ENCODE data around the gene PIAS4.
A peak's percentile ranks its signal among the peaks of the same experiment; 100 is the strongest.

The PIAS4 gene

GRCh38 chr19:4042731-4043082, 35.2 kb downstream of the PIAS4 start:
- DNase-seq (ENCODE audit: low spot score), result no peak

DNA sequence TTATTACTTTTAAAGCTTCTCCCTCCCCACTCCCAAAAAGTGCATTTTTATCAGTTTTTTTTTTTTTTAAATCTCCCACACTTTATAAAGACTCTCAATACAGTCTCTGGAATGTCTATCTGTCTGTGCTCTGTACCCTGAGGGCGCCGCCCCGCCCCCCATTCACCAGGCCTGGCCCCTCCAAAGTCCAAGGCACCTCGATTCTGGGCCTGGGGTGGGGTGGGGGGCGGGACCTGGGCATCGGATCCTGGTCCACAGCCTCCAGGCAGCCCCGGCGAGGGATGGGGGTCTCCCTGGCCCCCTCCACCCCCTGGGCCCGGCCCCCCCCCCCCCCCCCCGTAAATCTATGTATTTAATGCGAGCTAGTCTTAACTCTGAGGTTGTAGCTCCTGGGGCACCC, 35.9 kb downstream of the PIAS4 start:
- DNase-seq (ENCODE audit: low spot score), result no peak

- no peak for DNase-seq (ENCODE audit: low spot score)
These were observed 36.6 kb downstream of the PIAS4 start for GRCh38 chr19:4043966-4044715.

GRCh38 chr19:4044990-4045465, 37.5 kb downstream of the PIAS4 start:
- DNase-seq (ENCODE audit: low spot score), result no peak

GRCh38 chr19:4045597-4046361, 38.2 kb downstream of the PIAS4 start:
- no peak for DNase-seq (ENCODE audit: low spot score)

GRCh38 chr19:4046362-4046691, 38.8 kb downstream of the PIAS4 start:
- DNase-seq (ENCODE audit: low spot score), result no peak

DNA sequence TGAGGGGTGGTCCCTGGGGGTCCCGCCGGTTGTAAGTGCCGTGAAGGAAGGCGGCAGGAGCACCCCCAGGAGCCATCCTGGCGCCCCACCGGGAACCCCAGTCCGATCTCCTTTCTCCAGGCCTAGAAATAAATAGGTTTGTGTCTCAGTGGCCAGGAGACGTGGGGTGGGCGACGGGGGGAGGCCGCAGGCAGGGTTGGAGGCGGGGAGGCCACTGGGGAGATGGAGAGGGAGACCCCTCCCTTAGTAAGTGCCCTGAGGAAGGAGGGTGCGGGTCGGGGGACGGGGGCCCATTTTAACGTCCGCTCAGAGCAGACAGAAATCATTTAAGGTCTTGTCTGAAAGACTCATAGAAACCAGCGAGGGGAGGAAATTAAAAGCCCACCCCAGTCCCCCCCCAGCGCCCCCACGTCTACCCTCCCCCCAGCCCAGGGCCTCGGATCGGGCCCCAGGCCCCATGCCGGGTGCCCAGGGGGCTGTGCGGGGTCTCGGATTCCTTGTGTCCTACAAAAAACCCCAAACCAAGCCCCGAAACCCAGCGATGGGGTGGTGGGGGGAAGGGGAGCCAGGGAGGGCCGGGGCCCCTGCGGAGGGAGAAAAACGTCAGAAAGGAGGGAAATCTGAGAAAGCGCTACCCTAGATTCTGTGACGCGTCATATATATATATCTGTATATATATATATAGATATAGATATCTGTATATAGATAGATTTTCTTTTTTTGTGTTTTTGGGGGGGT, 39.6 kb downstream of the PIAS4 start:
- no peak for DNase-seq (ENCODE audit: low spot score)

- no peak for DNase-seq (ENCODE audit: low spot score)
These were observed 41.9 kb downstream of the PIAS4 start for GRCh38 chr19:4049432-4049831.

DNA sequence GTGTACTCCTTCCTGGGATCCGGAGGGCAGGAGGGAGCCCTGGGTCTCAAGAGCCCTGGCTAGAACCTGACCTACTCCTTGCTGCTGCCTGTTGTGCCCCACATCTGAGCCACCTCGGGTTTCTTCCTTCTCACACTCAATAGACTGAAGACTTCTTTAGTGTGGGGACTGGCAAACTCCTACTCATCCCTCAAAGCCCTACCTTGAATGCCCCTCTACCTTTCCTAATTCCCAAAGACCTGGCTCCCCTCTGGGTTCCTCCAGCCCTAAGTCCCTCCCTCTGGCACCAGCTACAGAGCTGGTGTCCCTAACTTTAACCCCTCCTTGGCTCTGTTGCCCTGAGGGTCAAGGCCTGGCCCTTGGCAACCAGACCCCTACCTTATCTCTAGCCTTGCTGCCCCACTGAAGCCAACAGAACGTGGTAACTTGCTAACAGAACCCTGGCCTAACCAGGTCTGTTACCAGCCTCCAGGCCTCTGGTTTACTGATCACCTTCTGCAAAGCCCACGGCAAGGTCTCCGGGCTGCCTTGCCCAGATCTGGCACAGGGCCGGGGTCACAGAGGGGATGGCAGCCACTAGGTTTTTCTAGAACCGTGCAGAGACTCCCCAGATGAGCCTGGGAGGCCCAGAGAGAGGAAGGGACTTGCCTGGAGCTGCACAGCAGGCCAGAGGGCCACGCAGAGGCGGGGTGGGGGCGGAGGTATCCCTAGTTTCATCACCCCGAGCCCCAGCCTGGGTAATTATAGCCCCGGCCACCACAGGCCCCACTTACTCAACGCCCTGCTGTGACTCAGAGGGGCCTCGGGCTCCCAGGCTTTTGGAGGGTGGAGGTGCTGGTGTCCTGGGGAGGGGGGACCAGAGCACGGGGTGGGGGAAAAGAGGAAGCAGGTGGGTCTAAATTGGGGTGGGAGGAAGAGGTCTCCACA, 43.9 kb downstream of the PIAS4 start:
- peak; percentile 78 for DNase-seq (ENCODE audit: low spot score)

- DNase-seq (ENCODE audit: low spot score), result no peak
These were observed 44.8 kb downstream of the PIAS4 start for GRCh38 chr19:4052114-4052992.

GRCh38 chr19:4052993-4053422, 45.5 kb downstream of the PIAS4 start:
- DNase-seq (ENCODE audit: low spot score), result no peak

GRCh38 chr19:4053423-4054324, 46.1 kb downstream of the PIAS4 start:
- no peak for DNase-seq (ENCODE audit: low spot score)

DNA sequence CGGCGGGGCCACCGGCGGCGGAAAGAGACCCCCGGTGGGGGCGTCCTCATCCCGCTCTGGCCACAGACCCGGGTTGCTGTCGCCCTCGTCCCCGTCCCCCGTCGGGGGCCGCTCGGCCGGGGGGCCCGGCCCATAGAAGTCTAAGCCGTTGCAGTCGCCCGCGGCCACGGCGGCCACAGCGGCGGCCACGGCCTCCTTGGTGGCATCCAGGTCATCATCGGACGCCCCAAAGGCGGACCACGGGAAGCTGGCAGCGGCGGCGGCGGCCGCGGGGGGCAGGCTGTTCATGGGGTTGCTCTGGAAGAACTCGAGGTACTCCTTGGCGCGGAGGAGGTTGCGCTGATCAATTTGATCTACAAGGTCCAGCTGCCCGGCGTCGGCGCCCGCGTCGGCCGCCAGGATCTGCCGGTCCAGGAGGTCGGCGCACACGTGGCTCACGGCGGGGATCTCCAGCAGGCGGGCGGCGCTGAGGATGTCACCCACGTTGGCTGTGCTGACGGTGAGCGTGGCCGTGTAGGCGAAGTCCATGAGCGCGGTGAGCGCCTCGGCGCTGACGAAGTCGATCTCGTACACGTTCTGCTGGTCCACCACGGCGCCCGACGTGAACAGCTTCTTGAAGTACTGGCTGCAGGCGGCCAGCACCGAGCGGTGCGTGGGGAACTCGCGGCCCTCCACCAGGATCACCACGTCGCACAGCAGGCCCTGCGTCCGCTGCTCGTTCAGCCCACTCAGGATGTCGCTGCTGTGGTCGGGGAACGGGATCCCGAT, 47.1 kb downstream of the PIAS4 start:
- DNase-seq (ENCODE audit: low spot score), result no peak

DNA sequence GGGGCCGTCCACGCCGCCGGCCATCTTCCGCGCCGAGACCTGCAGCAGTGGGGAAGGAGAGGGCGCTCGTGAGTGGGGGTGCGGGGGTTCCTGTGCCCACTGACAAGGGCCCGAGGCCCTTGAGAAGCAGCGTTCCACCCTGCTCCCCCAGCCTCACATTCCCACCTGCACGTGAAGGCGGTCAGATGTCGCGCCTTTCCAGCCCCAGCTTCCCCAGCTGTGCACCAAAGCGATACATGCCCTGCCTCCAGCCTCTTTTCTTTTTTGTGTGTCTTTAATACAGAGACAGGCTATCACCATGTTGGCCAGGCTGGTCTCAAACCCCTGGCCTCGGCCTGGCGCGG, 47.6 kb downstream of the PIAS4 start:
- DNase-seq (ENCODE audit: low spot score), result no peak

DNA sequence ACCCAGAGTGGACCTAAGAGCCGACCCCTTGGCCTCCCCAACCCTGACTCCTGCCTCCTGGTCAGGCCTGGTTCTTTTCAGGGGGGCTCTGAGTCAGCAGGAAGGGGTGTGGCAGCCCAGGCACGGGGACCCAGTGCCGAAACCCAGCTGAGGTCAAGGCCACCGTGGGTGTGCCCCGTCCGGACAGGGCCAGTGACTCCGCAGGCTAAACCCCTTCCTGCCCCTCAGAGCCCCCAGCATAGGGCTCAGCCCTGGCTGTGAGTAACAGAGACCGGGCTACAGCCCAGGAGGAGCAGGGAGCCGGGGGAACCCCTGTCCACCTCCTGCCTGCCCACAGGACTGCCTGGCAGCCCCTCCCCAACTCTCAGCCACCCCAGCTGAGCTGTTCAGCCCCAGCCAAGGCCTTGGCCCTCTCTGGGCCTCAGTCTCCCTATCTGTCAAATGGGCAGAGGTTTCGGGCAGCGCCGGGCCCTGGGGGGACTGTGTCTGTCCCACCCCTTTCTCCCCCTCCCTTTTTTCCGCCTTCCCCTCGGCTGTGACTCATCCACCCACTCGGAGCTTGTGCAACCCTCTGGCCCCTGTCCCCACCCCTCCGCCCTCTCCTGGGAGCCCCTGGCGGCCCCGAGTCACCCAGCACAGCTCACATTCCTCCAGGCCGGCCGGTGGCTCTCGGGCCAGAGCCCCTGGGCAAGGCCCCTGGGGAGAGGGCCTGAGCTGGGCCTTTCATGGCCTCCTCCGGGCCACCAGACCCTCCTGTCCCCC, 50.6 kb downstream of the PIAS4 start:
- peak; percentile 97 for DNase-seq (ENCODE audit: low spot score)

DNA sequence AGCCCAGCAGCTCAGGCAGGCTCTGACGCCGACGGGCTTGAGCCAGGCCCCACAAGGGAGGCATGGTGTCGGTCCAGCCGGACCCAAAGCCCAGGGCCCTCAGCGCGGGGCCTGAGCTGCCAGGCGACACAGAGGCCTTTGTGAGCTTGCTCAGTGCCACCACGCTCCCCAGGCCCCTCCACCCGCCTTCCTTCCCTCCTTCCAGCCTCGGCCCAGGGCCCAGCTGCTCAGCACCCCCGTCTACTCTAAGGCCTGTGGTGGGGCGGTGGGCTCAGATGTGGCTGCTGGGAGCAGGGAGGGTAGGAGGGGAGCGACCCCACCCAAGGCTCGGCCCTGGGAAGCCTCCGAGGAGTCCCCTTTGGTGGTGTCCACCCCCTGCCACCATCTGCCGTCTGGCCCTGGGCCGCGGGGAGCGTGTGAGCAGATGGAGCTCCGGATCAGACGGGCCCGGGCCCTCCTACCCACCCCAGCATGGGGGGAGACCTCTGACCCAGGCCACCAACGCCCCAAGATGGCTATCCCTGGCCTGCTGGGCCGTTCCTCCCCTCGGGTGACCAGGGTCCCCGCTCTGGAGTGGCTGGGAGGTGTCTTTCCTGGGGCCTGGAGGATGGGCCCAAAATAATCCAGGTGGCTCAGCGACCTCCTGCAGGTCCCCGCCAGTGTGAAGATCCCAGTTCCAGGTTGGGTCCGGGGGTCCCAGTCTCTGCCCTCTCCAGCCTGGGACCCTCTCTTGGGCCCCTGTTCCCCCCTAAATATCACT, 51.3 kb downstream of the PIAS4 start:
- no peak for DNase-seq (ENCODE audit: low spot score)

DNA sequence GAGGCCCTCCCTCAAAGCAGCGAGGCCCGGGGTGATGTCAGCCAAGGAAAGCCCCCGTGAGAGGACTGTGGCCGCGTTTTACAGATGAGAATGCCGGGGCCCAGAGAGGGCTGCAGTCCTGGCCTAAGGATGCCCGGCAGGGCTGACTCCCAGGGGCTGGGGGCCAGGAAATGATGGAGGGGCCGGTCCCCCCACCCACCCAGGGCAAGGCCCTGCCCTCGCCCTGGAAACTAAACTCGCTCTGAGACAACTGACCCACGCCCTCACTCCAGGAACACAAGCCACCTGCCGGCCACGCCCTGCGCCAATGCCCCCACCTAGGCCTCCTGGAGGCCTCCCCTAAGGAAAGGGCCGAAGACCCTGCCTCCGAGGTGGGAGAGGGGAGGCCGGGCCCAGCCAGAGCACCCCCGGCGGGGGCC, 51.9 kb downstream of the PIAS4 start:
- DNase-seq (ENCODE audit: low spot score), result no peak
